ENCODE results near the gene SLC15A4.

SLC15A4 gene

DNA sequence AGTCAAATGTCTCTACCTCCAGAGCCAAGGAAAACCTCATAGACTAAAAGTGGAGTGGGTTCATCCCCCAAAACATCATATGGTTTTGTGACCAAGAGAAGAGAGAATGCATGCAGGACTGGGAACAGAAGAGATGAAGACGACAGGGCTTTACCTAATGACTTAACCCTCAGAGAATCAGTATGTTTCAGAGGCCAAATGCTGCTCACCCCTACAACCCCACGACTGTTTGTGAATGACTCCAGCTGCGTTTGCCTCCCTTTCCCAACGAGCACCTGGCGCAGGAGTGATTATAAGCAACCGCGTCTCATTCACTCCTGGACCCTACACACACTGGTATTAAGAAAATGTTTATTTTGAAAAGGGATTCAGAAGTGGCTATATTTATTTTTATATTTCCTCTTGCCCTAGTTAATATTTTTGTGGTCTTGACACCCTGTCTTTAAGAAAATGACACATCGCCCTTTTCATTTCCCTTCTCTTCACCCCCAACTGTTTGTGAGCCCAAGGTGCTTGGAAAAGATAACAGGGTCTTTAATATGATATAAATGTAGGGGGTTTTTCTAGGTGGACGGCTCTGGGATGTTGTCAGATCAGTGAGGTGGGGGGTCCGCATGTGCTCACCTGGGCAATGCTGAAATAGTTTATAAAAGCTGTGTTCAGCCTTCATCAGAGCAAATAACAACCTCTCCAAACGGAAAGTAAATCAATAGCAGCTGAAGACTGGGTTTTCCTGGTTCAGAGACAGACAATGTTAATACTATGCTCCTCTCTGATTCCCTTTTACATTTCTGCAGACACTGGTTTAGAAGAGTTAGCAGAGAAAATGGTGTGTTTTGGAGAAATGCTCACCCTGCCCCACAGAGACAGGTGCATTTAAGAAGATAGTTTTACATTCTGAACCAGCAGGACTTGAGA is 77.7 kb downstream of the SLC15A4 start:
- DNase-seq: no peak

DNA sequence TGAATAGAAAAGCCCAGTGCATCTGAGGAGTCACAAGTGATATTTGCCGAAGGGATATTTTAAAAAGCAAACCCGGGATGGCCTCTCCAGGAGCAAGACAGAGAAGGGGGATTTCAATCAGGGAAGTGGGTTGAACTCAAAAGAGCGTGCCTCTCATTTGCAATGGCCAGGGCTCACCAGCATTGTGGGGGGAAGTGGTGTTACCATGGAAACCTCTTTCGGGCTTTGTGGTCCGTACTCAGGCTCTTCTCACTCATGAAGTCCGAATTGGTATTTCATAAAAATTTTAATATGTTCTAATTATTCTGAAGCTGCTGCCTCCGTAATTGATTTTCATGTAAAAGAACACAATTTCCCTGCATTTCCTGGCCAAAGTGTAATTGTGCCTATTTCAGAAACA is 79.8 kb downstream of the SLC15A4 start:
- no peak for DNase-seq

Measured in NCI-H2081 treated with DMSO at 0.1 percent for 48 hours (cell line).